Right renal cortex interstitium (tissue), 3 donors: Measurements from ENCODE around the gene EYA3. TPM values are rescaled to one million over a fixed set of nuclear protein-coding genes. Genes with fewer than 3 reads are reported as not detected.

ENCODE experiments used
- DNase-seq, 3 donors: peaks; one replicate each; pipeline ENCODE4 v3.0.0-alpha.2; 2013; ENCODE audit warnings: low read depth in 3 of 3, low spot score in 2 of 3
- polyA plus RNA-seq, 3 donors: library from polyadenylated mRNA; unstranded; fragments of 120-200 nt; gene quantifications; one replicate each; pipeline ENCODE4 v1.2.1, GENCODE V29; 2013; ENCODE audit not compliant: insufficient read length in 3 of 3

The EYA3 gene
- polyA plus RNA-seq, 3 donors = 55.8 to 61.9 (median 56.6) TPM

DNA sequence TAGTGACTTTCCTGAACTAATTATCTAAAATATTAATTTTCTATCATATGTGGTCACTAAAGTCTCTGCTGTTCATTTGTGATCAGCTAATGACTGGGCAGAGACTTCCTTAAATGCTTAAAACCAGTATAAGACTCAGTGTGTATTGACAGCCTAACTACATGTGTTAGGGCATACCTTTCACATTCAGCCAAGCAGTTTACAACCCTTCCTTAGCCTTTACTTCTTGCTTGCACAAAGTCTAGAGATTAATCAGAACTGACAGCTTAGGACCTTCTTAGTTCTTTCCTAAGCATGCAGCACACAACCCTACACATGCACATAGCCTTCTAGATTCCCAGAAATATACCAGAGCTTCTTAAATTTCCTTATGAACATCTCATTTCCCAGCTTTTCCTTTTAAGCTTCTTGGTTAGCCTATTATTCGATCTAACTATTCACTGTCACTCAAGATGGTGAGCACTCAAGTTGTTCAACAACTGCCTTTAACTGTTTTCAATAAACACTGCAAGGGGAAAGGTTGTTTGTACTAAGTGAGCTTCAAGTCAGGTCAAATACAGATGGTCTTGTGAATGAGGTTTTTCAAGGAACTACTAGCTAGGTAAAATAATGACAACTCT is 13.4 kb downstream of the EYA3 start:
- DNase-seq = no peak

DNA sequence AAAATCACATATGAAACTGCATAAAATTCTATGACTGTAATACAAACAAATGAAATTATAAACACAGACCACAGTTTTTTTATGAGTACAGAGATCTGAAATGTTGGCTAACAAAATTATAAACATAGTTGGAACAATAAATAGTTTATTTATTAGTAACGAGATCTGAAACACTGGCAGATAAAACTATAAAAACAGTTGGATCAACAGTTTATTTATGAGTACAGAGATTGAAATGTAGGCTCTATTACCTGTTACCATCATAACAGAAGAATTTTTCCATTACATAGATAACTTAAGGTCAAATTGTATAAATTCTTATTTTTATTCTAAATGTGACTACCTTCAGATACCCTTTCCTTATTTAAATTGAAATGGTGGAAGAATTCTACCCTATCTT is 14.5 kb downstream of the EYA3 start:
- no peak for DNase-seq

DNA sequence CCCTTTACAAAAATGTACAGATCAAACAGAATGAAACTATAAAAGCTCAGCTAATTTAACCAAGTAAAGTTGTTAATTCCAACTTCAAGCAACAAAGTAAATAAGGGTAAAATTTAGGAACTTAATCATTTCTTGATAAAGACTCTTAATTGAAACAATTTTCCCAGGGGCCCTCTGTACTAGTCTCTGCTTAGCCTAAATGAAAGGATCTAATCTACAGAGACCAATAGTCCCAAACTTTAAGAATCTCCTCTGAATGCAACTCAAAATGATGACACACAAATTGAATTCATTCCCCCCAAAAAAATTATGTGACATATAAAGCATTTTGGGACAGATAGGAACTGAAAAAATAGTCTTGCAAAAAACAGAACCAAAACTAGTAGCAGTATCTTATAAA is 16.6 kb downstream of the EYA3 start:
- DNase-seq = no peak

DNA sequence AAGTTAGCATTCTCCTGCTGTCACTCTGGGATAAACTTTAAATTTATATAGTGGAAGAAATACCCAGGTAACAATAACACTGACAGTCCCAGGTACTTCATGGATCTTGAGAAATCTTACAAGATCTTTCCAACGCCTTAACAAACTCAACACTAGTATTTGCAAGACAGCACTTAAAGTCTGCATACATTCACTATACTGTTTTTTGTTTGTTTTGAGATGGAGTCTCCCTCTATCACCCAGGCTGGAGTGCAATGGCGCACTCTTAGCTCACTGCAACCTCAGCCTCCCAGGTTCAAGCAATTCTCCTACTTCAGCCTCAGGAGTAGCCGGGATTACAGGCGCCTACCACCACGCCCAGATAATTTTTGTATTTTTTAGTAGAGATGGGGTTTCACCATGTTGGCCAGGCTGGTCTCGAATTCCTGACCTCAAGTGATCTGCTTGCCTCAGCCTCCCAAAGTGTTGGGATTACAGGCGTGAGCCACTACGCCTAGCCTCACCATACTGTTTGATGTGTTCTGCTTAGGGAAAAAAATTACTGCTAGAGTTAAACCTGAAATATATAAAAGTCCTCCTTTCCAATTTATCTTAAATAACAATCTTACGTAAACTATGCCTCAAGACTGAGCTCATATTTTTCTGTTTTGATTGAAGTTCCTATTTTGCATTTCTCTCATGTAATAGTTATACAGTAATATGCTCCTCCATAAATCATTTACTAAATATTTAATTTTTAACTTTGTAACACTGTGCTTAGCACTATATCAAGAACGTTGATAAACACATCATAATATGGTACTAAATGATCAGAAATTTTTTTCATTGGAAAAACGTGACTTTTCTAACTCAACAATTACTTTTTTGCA is 17.5 kb downstream of the EYA3 start:
- no peak for DNase-seq

DNA sequence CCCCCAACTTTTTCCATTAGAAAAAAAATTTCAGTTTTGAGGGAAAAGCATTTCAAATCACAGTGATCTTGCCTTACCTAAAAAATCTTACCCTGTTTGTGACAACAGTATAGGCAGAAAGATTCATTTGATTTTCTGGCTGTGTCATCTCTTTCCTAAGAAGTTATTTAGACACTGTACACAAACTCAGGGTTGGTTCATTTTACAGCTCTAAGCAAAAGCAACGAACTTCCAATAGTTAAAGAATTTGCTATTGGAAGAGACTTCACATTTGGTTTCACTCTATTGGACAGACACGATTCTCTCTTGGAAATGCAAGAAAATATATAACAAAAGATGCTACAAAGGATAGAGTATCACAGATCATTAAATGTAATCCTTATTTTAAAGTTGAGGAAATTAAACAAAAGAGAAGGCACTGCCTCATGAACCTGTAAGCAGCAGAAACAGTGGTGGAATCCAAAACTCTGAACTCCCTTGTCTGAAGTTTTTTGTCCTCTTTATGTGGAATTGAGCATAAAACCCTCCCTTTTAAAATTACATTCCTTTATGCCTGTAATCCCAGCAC is 20.8 kb downstream of the EYA3 start:
- DNase-seq = no peak

DNA sequence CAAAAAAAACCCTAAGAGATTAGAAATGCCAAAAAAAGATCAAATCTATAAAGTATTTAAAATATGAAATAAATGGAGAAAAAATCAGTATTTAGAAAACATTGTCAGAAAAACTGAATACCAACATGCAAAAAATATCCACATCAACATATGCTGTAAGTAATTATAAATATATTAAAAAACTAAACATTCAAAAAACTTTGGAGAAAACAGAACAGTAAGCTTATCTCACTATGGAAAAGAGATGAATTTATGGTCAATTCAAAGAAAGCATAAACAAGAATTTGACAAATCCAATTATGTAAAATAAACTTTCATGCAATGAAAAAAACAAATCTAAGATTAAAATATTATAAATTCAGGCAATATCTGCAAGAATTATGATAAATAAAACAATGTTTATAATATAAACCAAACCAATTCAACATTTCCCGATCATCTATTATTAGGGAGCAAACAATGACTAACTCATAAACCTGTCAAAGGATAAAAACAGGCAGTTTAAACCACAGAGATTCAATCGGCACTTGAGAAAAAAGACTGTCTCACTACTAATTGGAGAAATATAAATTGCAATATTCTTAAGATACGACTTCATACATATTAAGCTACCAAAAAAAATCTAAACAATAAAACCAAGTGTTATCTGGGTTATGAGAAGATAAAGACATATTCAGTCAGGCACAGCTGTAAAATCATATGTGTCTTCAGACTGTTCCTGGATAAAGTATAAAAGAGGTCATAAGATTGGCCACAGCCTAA is 21.8 kb downstream of the EYA3 start:
- DNase-seq = no peak

DNA sequence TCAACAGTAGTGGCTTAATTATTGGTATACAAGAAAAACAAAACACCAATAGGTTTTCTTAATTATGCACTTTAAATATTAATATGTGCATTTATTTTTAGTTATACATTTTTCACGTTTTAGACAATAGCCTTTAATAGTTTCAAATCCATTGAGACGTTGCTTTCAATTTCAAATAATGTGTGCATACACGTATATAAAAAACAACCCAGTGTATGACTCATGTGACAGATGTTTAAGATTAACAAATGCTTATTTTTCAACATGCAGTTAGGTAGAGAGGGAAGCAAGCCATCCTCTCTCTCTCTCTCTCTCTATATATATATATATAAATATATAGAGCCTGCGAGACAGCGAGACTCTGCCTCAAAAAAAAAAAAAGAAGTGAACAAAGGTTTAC is 24.3 kb downstream of the EYA3 start:
- DNase-seq = no peak

DNA sequence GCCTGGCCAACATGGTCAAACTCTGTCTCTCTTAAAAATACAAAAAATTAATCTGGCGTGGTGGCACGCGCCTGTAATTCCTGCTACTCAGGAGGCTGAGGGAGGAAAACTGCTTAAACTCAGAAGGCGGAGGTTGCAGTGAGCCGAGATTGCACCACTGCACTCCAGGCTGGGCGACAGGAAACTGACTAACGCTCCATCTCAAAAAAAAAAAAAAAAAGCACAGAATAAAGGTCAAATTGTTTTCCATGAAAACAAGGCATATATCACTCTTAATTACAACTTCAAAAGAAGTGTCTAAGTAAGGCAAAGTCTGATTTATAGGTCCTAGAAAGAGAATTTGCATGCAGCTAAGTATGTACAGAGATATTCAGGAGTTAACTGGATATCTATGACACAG is 25.6 kb downstream of the EYA3 start:
- no peak for DNase-seq

DNA sequence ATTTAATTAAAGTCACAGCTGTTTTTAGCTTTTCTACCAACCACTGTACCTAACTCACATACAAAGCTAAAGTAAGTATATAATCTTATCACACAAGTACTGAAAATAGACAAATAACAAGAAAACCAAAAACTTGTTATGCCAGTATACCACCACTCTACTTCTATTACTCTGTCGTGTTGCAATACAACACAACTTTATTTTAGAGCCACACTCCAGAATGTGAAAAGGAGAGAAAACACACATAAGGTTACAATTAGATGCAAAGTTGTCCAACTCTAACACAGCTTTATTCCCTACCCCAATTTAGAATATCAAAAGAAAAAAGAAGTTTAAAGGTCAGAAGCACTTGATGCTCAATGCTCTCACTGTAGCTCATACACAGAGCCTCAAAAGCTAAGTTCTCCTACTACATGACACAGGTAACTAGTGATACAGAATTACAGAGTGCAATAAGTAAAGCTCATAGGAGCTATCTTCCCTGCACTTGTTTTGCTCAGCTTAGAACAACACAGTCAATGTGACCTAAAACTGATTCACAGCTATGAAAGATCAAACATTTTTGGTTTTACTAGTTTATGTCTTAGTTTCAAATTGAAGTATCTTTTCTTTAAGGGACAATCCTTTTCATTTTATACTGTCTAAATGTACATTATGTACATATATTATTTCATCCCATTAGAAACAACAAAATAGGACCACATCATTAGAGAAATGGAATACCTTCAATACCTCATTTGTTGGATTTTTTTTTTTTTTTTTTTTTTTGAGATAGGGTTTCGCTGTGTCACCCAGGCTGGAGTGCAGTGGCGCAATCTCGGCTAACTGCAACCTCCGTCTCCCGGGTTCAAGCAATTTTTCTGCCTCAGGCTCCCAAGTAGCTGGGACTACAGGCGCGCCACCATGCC is 29.2 kb downstream of the EYA3 start:
- no peak for DNase-seq

DNA sequence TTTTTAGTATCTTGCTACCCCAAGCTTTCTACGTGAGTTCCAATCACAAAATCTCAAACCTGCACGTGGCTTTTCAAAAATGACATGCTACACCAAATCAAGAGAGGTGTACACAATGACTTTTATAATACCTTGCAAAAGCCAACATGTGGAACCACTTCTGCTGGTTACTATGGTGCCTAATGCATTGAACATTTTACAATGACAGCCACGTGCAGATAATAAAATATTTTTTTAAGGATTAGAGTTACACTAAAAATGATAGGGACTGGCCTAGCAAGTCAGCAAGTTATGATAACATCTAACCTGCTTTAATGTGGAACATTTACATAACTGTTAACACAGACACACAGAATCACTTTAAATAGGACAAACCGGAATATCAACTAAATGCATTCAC is 30.2 kb downstream of the EYA3 start:
- no peak for DNase-seq

DNA sequence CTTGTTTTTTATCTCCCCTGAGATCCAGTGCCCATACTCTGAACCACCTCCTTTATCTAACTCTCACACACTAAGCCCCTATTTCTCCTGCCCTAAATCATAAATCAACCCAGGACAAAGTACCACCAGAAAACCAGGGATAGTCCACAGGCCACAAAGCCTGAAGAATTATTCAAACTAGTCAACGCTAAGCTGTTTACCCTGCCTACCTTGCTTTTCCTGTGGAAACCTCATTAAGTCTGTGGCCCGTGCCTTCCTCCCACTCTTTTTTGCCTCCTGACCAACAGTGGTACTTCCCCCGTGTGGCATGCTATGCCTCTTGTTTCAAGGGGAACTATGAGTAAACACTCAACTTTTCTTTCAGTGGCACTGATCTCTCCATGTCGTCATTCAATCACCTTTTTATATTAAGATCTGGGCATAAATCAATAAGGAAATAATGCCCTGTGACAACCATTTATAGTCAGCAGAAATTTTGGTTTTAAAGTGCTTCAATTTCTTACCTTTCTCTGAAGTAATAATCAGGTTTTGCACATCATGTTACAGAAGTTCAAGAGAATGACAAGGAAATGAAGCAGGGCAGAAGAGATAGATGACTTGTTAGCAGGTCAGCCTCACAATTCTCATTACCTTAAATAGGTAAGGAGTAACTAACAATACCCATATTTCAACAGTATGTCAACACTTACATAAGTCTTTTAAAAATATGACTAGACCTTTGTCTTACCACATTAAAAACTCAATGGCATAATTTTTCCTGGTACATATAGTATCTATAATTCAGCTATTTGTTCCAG is 32.1 kb downstream of the EYA3 start:
- DNase-seq = peak in 1 of 3 donors; percentile 23

DNA sequence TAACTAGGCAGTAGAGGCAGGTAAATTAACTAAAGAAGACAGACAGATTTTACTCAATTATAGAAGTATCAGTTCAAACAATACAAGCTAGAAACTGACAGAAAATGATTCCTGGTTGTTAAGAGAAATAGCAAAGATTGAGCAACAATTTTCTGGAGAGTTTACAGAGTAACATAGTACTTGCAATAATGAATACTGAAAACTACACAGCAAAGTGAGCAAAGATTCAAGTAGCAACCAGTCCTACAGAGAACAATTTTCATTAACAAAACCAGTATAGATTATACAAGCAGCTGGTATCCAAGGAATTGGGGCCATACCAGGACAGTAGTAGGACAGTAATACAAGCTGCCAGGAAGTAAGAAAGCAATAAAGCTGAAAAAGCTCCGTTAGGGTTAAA is 37.6 kb downstream of the EYA3 start:
- no peak for DNase-seq

DNA sequence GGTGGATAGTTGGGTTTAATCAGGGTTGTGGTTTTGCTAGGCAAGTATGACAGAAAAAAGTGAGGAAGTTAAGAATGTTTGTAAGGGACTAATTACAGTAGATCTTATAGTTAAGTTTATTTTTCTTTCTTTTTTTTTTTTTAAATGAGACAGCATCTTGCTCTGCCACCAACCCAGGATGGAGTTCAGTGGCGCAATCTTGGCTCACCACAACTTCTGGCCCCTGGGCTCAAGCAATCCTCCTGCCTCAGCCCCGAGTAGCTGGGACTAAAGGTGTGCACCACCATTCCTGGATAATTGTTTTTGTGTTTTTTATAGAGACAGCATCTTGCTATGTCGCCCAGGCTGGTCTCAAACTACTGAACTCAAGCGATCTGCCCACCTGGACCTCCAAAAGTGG is 41.7 kb downstream of the EYA3 start:
- no peak for DNase-seq

DNA sequence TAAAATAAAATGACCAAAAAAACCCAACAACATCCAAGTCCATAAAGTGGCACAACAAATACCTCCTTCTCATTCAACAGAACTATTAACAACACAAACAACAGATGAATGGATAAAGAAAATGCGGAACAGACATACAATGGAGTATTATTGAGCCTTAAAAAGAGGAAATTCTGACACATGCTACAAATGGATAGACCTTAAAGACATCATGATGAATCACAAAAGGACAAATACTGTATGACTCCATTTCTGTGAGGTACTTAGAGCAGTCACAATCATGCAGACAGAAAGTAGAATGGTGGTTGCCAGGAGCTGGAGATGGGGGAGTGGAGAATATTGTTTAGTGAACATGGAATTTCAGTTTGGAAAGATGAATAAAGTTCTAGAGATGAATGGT is 42.6 kb downstream of the EYA3 start:
- DNase-seq = no peak

DNA sequence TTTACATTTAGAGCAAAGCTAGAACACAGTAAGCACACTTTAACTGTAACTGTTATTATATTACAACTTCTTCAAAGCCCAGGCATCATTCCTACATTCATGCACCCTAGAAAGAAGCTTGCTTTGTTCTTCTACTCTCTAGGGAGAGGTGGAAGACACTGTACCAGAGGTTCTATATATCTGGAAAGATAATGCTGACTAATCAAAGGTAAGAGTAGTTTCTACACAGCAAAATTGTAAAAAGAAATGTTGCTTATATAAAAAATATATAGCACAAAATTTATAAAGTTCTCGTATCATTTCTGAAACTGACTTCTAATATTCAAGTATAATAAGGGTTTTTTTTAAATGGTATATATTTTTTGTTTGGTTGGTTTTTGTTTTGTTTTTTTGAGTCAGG is 44.0 kb downstream of the EYA3 start:
- no peak for DNase-seq

DNA sequence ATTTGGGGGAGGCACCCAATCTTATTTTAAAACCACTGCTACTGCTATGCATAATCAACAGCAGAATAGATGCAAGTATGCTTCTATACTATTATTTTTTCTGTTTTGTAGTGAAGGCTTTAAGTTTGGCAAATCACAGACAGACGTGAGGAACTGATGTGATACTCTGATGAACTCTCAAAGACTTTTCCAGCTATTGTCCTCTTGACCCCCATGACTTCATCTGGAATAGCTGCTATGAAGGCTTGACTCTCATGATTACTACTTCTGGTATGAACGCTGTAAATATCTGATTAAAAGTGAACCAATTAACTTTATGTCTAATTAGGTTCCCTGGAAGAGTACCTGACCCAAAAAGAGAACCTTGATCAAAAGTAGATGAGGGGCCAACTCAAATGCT is 49.1 kb downstream of the EYA3 start:
- no peak for DNase-seq

DNA sequence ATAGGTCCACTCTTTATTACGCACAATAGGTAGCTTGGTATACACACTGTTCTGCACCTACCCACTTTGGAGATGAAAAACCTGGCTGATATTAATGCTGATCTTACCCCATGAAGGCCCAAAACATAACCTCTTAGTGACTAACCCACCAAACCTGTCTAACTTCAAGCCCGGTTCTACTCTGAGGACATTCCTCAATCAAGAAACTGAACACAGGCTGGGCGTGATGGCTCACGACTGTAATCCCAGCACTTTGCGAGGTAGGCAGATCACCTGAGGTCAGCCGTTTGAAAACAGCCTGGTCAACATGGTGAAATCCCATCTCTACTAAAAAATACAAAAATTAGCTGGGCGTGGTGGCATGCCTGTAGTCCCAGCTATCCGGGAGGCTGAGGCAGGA is 50.5 kb downstream of the EYA3 start:
- no peak for DNase-seq

DNA sequence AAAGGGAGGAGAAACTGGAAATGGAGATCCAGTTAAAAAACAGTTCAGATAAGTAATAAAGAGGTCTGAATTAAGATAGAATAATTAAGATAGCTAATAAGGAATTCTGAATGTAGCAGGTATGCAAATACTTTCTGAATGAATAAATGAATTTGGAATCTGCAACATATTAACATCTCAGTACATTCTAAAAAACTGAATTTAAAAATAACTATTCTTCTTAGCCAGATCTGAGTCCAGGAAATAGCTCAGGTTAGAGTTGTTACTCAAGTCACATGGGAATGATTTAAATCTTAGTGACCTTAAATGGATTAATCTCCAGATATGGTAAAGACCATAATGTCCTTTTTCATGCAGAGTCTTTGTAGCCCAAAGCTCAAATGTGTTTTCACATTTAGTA is 51.2 kb downstream of the EYA3 start:
- no peak for DNase-seq

DNA sequence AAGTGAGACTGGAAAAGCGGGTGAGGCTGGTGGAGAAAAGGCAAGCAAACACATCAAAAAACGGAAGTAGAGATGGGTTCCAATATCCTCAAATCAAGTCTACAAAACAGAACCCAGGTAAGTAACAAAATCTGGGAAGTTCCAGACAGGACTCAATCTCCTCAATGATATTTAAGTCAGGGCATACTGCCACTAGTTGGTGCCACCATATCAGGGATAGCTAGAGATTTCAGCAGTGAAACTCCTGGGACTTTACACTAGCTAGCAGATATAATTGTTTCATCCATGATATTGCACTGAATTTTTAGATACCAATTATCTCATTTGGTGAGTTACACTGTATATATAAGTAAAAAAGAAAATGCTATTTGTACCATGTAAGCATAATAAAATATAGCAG is 52.0 kb downstream of the EYA3 start:
- DNase-seq = no peak

DNA sequence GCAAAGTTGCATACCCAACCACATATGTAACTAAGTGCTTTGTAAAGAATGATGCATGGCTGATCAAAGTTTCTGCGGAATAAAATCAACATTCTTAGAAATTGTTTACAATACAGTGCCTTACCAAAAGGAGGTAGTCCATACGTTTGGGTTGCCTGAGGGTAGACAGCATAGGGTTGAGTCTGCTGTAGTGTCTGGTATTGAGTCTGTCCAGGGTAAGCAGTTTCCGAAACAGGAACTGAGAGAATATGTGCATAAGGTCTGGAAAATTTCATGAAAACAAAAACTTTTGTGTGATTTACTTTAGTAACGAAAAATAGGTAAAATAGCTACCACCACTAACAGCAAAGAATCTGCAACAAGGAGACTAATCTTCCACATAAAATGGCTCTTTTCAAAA is 53.0 kb downstream of the EYA3 start:
- no peak for DNase-seq
